Measurements from ENCODE around the gene AGPS. TPM values are rescaled to one million over a fixed set of nuclear protein-coding genes. Genes with fewer than 3 reads are reported as not detected.
"Not testable (repeated sequence)": the region's sequence is repeated elsewhere in the genome, so short reads cannot be mapped to it uniquely, and the experiment has no call there.

Gene AGPS
- polyA plus RNA-seq, 3 donors: 7.1 to 26.9 (median 16.7) TPM

DNA sequence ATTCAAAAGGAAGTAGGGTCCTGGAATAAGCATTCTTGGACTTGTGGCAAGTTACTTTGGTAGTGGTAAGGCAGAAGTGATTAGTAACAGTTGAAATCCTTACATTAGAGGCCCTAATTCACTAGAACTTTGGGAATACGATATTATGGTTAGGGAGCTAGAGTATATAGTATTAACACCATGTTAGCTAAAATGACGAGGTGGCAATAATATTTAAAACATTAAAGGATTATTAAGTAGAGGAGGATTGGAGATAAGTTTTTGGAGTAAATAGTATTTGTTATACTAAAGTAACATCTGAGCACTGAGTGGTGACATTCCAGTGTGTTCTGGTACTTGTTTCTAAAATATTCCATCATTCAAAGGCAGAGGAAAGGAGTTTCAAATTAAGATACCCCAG is 91.0 kb downstream of the AGPS start:
- Mint-ChIP-seq H3K27me3 (ENCODE audit: low read depth in 3 of 3) (no peaks in the 10 kb centered on the region), H3K4me1 (no peaks in the 10 kb centered on the region), H3K4me3 (no peak overlapping the region), H3K27ac (no peak overlapping the region), H3K36me3 (peaks cover 43 to 44% of the 10 kb centered on the region in 2 donors), H3K9me3 (peaks cover 0 to 5% (median 0%) of the 10 kb centered on the region in 7 donors)
- intact Hi-C loops (cut with micrococcal nuclease): no loop called here
- Histone ChIP-seq H2AFZ (ENCODE audit: insufficient read depth, low read depth, low read length, poor library complexity, severe bottlenecking) (no peak overlapping the region), H4K20me1 (ENCODE audit: insufficient read depth, low read length) (no peaks in the 10 kb centered on the region), H3K4me1 (ENCODE audit: control insufficient read depth in 1 of 2, insufficient read depth in 2 of 2, low read length in 2 of 2) (no peaks in the 10 kb centered on the region), H3K4me3 (replicated peaks in 1 of 3; ENCODE audit: low read depth in 2 of 3, low read length in 3 of 3) (no peak overlapping the region), H3K79me2 (ENCODE audit: insufficient read depth, low read length) (no peaks in the 10 kb centered on the region), H3K36me3 (replicated peaks in 1 of 2; ENCODE audit: control insufficient read depth in 1 of 2, insufficient read depth in 2 of 2, low read length in 2 of 2) (peaks cover 25 to 56% of the 10 kb centered on the region in 2 donors), H3K4me2 (replicated peaks; ENCODE audit: extremely low read depth, low read length, poor library complexity, severe bottlenecking) (no peak overlapping the region), H3K27me3 (ENCODE audit: control insufficient read depth in 2 of 2, insufficient read depth in 2 of 2, low read length in 2 of 2) (no peaks in the 10 kb centered on the region), H3K27ac (ENCODE audit: low read depth in 1 of 2, low read length in 2 of 2) (no peak overlapping the region), H3K9ac (ENCODE audit: insufficient read depth, low read length, poor library complexity, severe bottlenecking) (no peak overlapping the region), H3K9me3 (replicated peaks in 1 of 2; ENCODE audit: control insufficient read depth in 1 of 2, insufficient read depth in 1 of 2, low read length in 2 of 2) (no peaks in the 10 kb centered on the region)
- WGBS (ENCODE audit: insufficient coverage): no CpG with 5 or more reads among the region's 2 CpGs
- TF ChIP-seq, protein P1, sequence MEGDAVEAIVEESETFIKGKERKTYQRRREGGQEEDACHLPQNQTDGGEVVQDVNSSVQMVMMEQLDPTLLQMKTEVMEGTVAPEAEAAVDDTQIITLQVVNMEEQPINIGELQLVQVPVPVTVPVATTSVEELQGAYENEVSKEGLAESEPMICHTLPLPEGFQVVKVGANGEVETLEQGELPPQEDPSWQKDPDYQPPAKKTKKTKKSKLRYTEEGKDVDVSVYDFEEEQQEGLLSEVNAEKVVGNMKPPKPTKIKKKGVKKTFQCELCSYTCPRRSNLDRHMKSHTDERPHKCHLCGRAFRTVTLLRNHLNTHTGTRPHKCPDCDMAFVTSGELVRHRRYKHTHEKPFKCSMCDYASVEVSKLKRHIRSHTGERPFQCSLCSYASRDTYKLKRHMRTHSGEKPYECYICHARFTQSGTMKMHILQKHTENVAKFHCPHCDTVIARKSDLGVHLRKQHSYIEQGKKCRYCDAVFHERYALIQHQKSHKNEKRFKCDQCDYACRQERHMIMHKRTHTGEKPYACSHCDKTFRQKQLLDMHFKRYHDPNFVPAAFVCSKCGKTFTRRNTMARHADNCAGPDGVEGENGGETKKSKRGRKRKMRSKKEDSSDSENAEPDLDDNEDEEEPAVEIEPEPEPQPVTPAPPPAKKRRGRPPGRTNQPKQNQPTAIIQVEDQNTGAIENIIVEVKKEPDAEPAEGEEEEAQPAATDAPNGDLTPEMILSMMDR (IDR thresholded peaks at IDR 0.05): no peak
- DNase-seq: no peak

DNA sequence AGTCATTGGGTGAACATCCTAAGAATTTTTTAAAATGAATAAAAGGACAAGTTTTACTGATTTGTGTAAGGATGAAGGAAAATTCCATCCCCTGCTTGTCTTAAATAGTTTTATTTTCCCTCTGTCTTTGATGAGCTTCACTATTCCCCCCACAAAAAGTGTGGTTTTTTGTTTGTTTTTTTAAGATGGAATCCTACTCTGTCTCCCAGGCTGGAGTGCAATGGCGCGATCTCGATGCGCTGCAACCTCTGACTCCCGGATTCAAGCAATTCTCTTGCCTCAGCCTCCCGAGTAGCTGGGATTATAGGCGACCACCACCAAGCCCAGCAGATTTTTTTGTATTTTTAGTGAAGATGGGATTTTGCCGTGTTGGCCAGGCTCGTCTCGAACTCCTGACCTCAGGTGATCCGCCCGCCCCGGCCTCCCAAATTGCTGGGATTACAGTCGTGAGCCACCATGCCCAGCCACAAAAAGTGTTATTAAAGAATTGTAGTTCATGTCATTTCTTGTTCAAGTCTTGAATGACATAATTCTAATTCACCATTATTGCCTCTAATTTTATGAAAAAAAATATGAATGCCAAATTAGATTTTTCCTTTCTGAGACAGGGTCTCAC is 91.7 kb downstream of the AGPS start:
- no peak overlapping the region for H3K4me2 ChIP-seq (replicated peaks; ENCODE audit: extremely low read depth, low read length, poor library complexity, severe bottlenecking)
- H3K9me3 ChIP-seq (replicated peaks in 1 of 2; ENCODE audit: control insufficient read depth in 1 of 2, insufficient read depth in 1 of 2, low read length in 2 of 2): no peaks in the 10 kb centered on the region
- H3K27ac ChIP-seq (ENCODE audit: low read depth in 1 of 2, low read length in 2 of 2): no peak overlapping the region
- no peak overlapping the region for H3K27ac Mint-ChIP-seq
- H3K9me3 Mint-ChIP-seq: peaks cover 0 to 5% (median 0%) of the 10 kb centered on the region in 7 donors
- DNase-seq: no peak
- TF ChIP-seq, protein P1 (IDR thresholded peaks at IDR 0.05): no peak
- peaks cover 25 to 52% of the 10 kb centered on the region in 2 donors for H3K36me3 ChIP-seq (replicated peaks in 1 of 2; ENCODE audit: control insufficient read depth in 1 of 2, insufficient read depth in 2 of 2, low read length in 2 of 2)
- intact Hi-C loops (cut with micrococcal nuclease): no loop called here
- no peak overlapping the region for H3K4me3 Mint-ChIP-seq
- H3K27me3 Mint-ChIP-seq (ENCODE audit: low read depth in 3 of 3): no peaks in the 10 kb centered on the region
- H3K9ac ChIP-seq (ENCODE audit: insufficient read depth, low read length, poor library complexity, severe bottlenecking): no peak overlapping the region
- H3K4me3 ChIP-seq (replicated peaks in 1 of 3; ENCODE audit: low read depth in 2 of 3, low read length in 3 of 3): no peak overlapping the region
- no peaks in the 10 kb centered on the region for H3K4me1 ChIP-seq (ENCODE audit: control insufficient read depth in 1 of 2, insufficient read depth in 2 of 2, low read length in 2 of 2)
- H4K20me1 ChIP-seq (ENCODE audit: insufficient read depth, low read length): no peaks in the 10 kb centered on the region
- H3K36me3 Mint-ChIP-seq: peaks cover 40 to 41% of the 10 kb centered on the region in 2 donors
- no peaks in the 10 kb centered on the region for H3K4me1 Mint-ChIP-seq
- no peaks in the 10 kb centered on the region for H3K27me3 ChIP-seq (ENCODE audit: control insufficient read depth in 2 of 2, insufficient read depth in 2 of 2, low read length in 2 of 2)
- H3K79me2 ChIP-seq (ENCODE audit: insufficient read depth, low read length): no peaks in the 10 kb centered on the region
- no peak overlapping the region for H2AFZ ChIP-seq (ENCODE audit: insufficient read depth, low read depth, low read length, poor library complexity, severe bottlenecking)
- WGBS (ENCODE audit: insufficient coverage): no CpG with 5 or more reads among the region's 14 CpGs

DNA sequence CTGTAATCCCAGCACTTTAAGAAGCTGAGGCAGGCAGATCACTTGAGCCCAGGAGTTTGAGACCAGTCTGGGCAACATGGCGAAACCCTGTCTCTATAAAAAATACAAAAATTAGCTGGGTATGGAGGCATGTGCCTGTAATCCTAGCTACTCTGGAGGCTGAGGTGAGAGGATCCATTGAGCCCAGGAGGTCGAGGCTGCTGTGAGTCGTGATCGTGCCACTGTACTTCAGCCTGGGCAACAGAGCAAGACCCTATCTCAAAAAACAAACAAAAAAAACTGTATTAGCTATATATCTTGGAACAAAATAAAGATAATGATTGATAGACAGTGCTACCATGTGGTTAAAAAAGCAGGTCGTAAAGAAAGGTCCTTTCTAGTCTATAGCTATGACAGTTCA is 93.1 kb downstream of the AGPS start:
- not testable (repeated sequence) for H3K27ac Mint-ChIP-seq
- WGBS (ENCODE audit: insufficient coverage): no CpG with 5 or more reads among the region's 5 CpGs

More for the DNA sequence above, 93.1 kb downstream of the AGPS start:
- H4K20me1 ChIP-seq (ENCODE audit: insufficient read depth, low read length); H3K27ac ChIP-seq (ENCODE audit: low read depth in 1 of 2, low read length in 2 of 2); H3K4me3 Mint-ChIP-seq; H3K27me3 ChIP-seq (ENCODE audit: control insufficient read depth in 2 of 2, insufficient read depth in 2 of 2, low read length in 2 of 2); H2AFZ ChIP-seq (ENCODE audit: insufficient read depth, low read depth, low read length, poor library complexity, severe bottlenecking); H3K4me1 ChIP-seq (ENCODE audit: control insufficient read depth in 1 of 2, insufficient read depth in 2 of 2, low read length in 2 of 2); H3K9me3 Mint-ChIP-seq; H3K9ac ChIP-seq (ENCODE audit: insufficient read depth, low read length, poor library complexity, severe bottlenecking); H3K4me1 Mint-ChIP-seq; intact Hi-C loops (cut with micrococcal nuclease); H3K27me3 Mint-ChIP-seq (ENCODE audit: low read depth in 3 of 3); H3K9me3 ChIP-seq (replicated peaks in 1 of 2; ENCODE audit: control insufficient read depth in 1 of 2, insufficient read depth in 1 of 2, low read length in 2 of 2); H3K79me2 ChIP-seq (ENCODE audit: insufficient read depth, low read length); H3K4me2 ChIP-seq (replicated peaks; ENCODE audit: extremely low read depth, low read length, poor library complexity, severe bottlenecking); H3K4me3 ChIP-seq (replicated peaks in 1 of 3; ENCODE audit: low read depth in 2 of 3, low read length in 3 of 3); DNase-seq: not testable (repeated sequence)
- H3K36me3 Mint-ChIP-seq: peaks cover 30 to 33% of the 10 kb centered on the region in 2 donors
- peaks cover 23 to 46% of the 10 kb centered on the region in 2 donors for H3K36me3 ChIP-seq (replicated peaks in 1 of 2; ENCODE audit: control insufficient read depth in 1 of 2, insufficient read depth in 2 of 2, low read length in 2 of 2)

All from CD14-positive monocyte (primary cell).